ENCODE results near the gene CLCN5. TPM values are rescaled to one million over a fixed set of nuclear protein-coding genes. Genes with fewer than 3 reads are reported as not detected.

Gene CLCN5
- total RNA-seq, 4 donors from 2014 or later: 5.7 to 9.8 (median 7.4) TPM

DNA sequence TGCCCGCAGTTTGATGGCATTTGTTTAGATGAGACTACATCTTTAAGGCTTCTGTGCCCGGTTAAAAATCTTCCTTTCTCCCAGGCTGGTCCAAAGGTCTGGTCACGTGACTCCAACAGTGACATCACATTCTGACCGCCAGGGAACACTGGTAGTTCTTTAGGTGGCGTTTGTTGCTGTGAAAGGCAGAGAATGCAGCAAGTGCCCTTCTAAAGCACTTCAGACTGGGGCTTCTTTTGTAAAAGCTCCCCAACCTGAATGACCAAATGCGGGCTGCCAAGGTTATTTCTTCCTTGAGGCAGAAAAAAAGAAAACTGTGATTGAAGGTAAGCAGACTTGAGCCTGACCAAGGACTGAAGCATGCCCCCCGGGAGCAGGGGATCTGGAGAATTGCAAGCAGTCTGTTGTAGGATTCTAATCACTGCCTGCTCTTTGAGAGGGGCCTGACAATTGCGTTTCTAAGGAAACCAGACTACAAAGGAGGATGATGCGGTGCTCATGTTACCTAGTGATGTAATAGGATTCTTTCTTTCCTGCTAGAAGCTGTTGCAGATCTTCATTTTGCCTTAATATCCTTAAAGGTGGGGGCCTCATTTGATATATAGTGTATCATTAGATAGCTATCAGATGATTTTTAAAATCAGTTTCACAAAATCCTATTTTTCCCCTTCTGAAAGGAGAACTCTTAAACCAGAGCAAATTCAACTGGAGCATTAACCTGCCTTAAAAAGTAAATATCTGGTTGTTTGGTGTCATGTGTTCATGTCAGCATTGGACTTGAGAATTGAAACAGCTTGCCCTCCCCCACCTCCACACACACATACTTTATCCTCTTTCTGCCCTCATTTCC, 145.3 kb downstream of the CLCN5 start:
- Histone ChIP-seq H3K27ac (no peak overlapping the region), H3K36me3 (no peaks in the 10 kb centered on the region), H3K27me3 (no peaks in the 10 kb centered on the region), H3K9me3 (no peaks in the 10 kb centered on the region), H3K4me3 (no peak overlapping the region), H3K4me1 (no peaks in the 10 kb centered on the region)
- no peak for DNase-seq (ENCODE audit: low spot score in 2 of 2)
- no peak for TF ChIP-seq POLR2A (IDR thresholded peaks at IDR 0.05)
- no peak for TF ChIP-seq EP300 (IDR thresholded peaks at IDR 0.05)
- TF ChIP-seq, protein P1, sequence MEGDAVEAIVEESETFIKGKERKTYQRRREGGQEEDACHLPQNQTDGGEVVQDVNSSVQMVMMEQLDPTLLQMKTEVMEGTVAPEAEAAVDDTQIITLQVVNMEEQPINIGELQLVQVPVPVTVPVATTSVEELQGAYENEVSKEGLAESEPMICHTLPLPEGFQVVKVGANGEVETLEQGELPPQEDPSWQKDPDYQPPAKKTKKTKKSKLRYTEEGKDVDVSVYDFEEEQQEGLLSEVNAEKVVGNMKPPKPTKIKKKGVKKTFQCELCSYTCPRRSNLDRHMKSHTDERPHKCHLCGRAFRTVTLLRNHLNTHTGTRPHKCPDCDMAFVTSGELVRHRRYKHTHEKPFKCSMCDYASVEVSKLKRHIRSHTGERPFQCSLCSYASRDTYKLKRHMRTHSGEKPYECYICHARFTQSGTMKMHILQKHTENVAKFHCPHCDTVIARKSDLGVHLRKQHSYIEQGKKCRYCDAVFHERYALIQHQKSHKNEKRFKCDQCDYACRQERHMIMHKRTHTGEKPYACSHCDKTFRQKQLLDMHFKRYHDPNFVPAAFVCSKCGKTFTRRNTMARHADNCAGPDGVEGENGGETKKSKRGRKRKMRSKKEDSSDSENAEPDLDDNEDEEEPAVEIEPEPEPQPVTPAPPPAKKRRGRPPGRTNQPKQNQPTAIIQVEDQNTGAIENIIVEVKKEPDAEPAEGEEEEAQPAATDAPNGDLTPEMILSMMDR (IDR thresholded peaks at IDR 0.05): no peak
- WGBS, 2 donors: 27 to 35% methylated on average over 8 to 9 of the region's 9 CpGs

DNA sequence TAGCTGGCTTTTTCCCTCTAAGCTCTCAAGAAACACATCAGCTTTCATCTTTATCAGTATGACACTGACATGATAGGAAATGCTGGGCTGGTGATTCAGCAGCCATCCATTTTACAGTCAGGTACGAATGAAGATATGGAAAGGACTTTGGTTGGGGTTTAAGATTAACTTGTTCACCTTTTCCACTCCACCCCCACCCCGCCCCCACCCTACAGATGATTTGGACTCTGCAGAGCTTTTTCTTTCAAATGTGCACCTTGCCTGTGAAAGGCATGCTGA, 145.8 kb downstream of the CLCN5 start:
- Histone ChIP-seq H3K36me3 (no peaks in the 10 kb centered on the region), H3K4me3 (no peak overlapping the region), H3K4me1 (no peaks in the 10 kb centered on the region), H3K27me3 (no peaks in the 10 kb centered on the region), H3K9me3 (no peaks in the 10 kb centered on the region), H3K27ac (no peak overlapping the region)
- WGBS, 2 donors: 59 to 100% methylated on average over 2 of the region's 2 CpGs
- TF ChIP-seq POLR2A (IDR thresholded peaks at IDR 0.05) (no peak), EP300 (IDR thresholded peaks at IDR 0.05) (no peak)
- TF ChIP-seq, protein P1 (IDR thresholded peaks at IDR 0.05): no peak
- DNase-seq (ENCODE audit: low spot score in 2 of 2): no peak

DNA sequence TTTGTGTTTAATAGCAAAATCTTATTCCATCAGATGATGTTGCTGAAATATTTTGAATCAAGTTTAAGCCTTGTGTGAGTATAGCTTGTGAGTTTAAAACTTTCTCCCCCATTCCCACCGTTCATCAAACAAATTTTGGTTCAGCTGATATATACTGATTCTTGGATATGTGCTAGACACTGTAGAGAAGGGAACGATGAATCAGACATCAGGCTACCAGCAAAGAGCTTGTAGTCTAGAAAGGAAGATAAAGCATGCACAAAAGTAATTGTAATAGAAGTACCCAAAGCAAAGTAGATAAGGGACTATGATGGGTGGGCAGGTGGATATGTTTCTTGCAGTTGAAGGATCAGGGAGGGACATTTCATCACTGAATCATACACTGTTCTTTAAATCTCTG, 146.5 kb downstream of the CLCN5 start:
- no peaks in the 10 kb centered on the region for H3K4me1 ChIP-seq
- no peak for DNase-seq (ENCODE audit: low spot score in 2 of 2)
- H3K4me3 ChIP-seq: no peak overlapping the region
- H3K9me3 ChIP-seq: no peaks in the 10 kb centered on the region
- TF ChIP-seq POLR2A (IDR thresholded peaks at IDR 0.05): no peak
- TF ChIP-seq EP300 (IDR thresholded peaks at IDR 0.05): no peak
- TF ChIP-seq, protein P1 (IDR thresholded peaks at IDR 0.05): no peak
- 86 to 100% methylated on average over 2 of the region's 2 CpGs for WGBS, 2 donors
- no peaks in the 10 kb centered on the region for H3K36me3 ChIP-seq
- no peaks in the 10 kb centered on the region for H3K27me3 ChIP-seq
- H3K27ac ChIP-seq: no peak overlapping the region

DNA sequence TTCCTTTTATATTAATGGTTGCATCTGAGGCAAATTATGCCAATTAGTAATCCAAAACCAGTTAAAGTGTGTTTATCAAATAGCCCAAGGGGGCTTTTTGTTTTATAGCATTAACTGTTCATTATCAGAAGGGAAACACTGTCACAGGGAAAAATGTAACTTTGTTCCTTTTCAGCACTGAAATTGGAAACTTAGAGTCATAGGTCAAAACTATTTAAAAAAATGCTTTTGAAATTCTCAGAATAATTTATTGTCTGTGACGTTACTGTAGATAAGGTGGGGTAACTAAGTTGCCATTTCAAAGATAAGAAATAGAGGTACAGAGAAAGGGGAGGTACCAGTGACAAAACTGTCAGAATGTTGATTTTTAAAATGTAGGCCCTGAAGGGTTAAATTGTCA, 149.1 kb downstream of the CLCN5 start:
- DNase-seq (ENCODE audit: low spot score in 2 of 2): no peak
- WGBS, 2 donors: 39 to 57% methylated on average over 1 of the region's 1 CpG

DNA sequence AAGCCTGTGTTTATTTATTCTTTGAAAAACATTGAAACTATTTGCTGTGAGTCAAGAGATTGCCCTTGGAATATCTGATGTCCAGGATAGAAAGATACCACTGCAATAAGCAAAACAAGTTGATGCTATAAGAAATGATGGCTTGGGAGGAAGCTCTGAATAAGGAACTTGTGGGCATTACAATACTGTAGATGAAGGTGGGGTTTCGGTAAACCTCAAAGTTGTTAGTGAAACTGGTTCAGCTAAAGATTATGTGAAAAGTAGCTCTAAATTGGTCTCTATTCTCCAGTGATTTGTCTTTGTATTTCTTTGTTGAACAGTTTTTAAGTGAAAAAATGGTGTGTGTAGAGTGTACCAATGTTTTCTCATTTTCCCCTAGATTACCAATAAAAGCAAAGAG, 149.7 kb downstream of the CLCN5 start:
- no peaks in the 10 kb centered on the region for H3K36me3 ChIP-seq
- 79 to 88% methylated on average over 1 of the region's 1 CpG for WGBS, 2 donors
- no peaks in the 10 kb centered on the region for H3K4me1 ChIP-seq
- H3K27ac ChIP-seq: no peak overlapping the region
- no peaks in the 10 kb centered on the region for H3K9me3 ChIP-seq
- H3K4me3 ChIP-seq: no peak overlapping the region
- peaks cover 0 to 6% of the 10 kb centered on the region in 2 donors for H3K27me3 ChIP-seq
- TF ChIP-seq POLR2A (IDR thresholded peaks at IDR 0.05): no peak
- no peak for TF ChIP-seq EP300 (IDR thresholded peaks at IDR 0.05)
- TF ChIP-seq, protein P1 (IDR thresholded peaks at IDR 0.05): no peak
- DNase-seq (ENCODE audit: low spot score in 2 of 2): no peak

More for the DNA sequence above, 149.1 kb downstream of the CLCN5 start:
- no peak overlapping the region for H3K4me3 ChIP-seq
- no peak overlapping the region for H3K27ac ChIP-seq
- no peaks in the 10 kb centered on the region for H3K9me3 ChIP-seq
- no peaks in the 10 kb centered on the region for H3K27me3 ChIP-seq
- no peaks in the 10 kb centered on the region for H3K4me1 ChIP-seq
- no peak for TF ChIP-seq POLR2A (IDR thresholded peaks at IDR 0.05)
- no peak for TF ChIP-seq EP300 (IDR thresholded peaks at IDR 0.05)
- TF ChIP-seq, protein P1 (IDR thresholded peaks at IDR 0.05): no peak
- H3K36me3 ChIP-seq: no peaks in the 10 kb centered on the region
